Neuronal stem cell (in vitro differentiated cells): Measurements from ENCODE around the gene MS4A13.
"Not testable (repeated sequence)": the region's sequence is repeated elsewhere in the genome, so short reads cannot be mapped to it uniquely, and the experiment has no call there.

Experiments
- DNase-seq: peaks from one replicate; pipeline ENCODE4 v3.0.0-alpha.2; 2013; ENCODE audit warnings: low spot score
- H2AFZ ChIP-seq: one replicate; pipeline ENCODE4 v1.6.1; 2013; ENCODE audit warnings: mild to moderate bottlenecking, low read length, inconsistent platforms
- H2AK5ac ChIP-seq: 2 replicates; pipeline ENCODE4 v1.6.1; 2013; ENCODE audit warnings: low read depth, mild to moderate bottlenecking, inconsistent platforms, low read length, moderate library complexity, mixed read lengths
- H2BK120ac ChIP-seq: 2 replicates; pipeline ENCODE4 v1.6.1; 2013; ENCODE audit warnings: low read depth, mild to moderate bottlenecking, inconsistent platforms, low read length, moderate library complexity, mixed read lengths
- H2BK12ac ChIP-seq: one replicate; pipeline ENCODE4 v1.6.1; 2013; ENCODE audit warnings: low read length, inconsistent platforms
- H2BK15ac ChIP-seq: 2 replicates; pipeline ENCODE4 v1.6.1; 2013; ENCODE audit warnings: mild to moderate bottlenecking, low read length, inconsistent platforms, mixed read lengths
- H2BK5ac ChIP-seq: one replicate; pipeline ENCODE4 v1.6.1; 2013; ENCODE audit warnings: inconsistent platforms, mild to moderate bottlenecking, low read length, moderate library complexity
- H3K14ac ChIP-seq: one replicate; pipeline ENCODE4 v1.6.1; 2013; ENCODE audit warnings: low read length, inconsistent platforms
- H3K18ac ChIP-seq: 2 replicates; pipeline ENCODE4 v1.6.1; 2013; ENCODE audit warnings: low read length, inconsistent platforms
- H3K23ac ChIP-seq: 2 replicates; pipeline ENCODE4 v1.6.1; 2013; ENCODE audit warnings: low read depth, mild to moderate bottlenecking, mixed read lengths, low read length, inconsistent platforms; ENCODE audit not compliant: poor library complexity
- H3K27ac ChIP-seq: replicated peaks from 3 replicates; pipeline ENCODE4 v1.5.1; 2013; ENCODE audit warnings: low read length, inconsistent platforms
- H3K27me3 ChIP-seq, 3 experiments: 2 replicates each; pipeline ENCODE4 v1.6.1; 2013; ENCODE audit warnings: low read length in 3 of 3, mild to moderate bottlenecking in 2 of 3, inconsistent platforms in 1 of 3, low read depth in 1 of 3, mixed read lengths in 1 of 3, moderate library complexity in 1 of 3; ENCODE audit not compliant: control insufficient read depth in 3 of 3, insufficient read depth in 3 of 3
- H3K36me3 ChIP-seq, 2 donors: replicated peaks in 1 of 2; 2 replicates each; pipeline ENCODE4 v1.6.1; 2013; ENCODE audit warnings: low read length in 2 of 2; ENCODE audit not compliant: control insufficient read depth in 2 of 2, insufficient read depth in 2 of 2
- H3K4ac ChIP-seq: 2 replicates; pipeline ENCODE4 v1.6.1; 2013; ENCODE audit warnings: inconsistent platforms, mild to moderate bottlenecking, low read length, moderate library complexity
- H3K4me1 ChIP-seq, 2 donors: 1 replicate in 1 of 2; 2 replicates in 1 of 2; pipeline ENCODE4 v1.6.1; 2013; ENCODE audit warnings: low read length in 2 of 2, low read depth in 1 of 2; ENCODE audit not compliant: control insufficient read depth in 2 of 2, insufficient read depth in 1 of 2
- H3K4me2 ChIP-seq: one replicate; pipeline ENCODE4 v1.6.1; 2013; ENCODE audit warnings: mild to moderate bottlenecking, low read length, inconsistent platforms; ENCODE audit not compliant: insufficient read depth, poor library complexity, severe bottlenecking
- H3K4me3 ChIP-seq, 2 donors: 2 replicates each; pipeline ENCODE4 v1.5.1; 2013; ENCODE audit warnings: low read length in 2 of 2, mild to moderate bottlenecking in 2 of 2, inconsistent platforms in 1 of 2, moderate library complexity in 1 of 2
- H3K79me1 ChIP-seq: one replicate; pipeline ENCODE4 v1.6.1; 2013; ENCODE audit warnings: low read depth, mild to moderate bottlenecking, inconsistent platforms, low read length, moderate library complexity
- H3K9ac ChIP-seq: one replicate; pipeline ENCODE4 v1.6.1; 2013; ENCODE audit warnings: mild to moderate bottlenecking, low read depth, low read length, inconsistent platforms; ENCODE audit not compliant: poor library complexity
- H3K9me3 ChIP-seq, 2 donors: replicated peaks in 1 of 2; 2 replicates each; pipeline versions ENCODE3 to v1.6.1; 2013; ENCODE audit warnings: low read length in 2 of 2, mild to moderate bottlenecking in 2 of 2, inconsistent platforms in 1 of 2, low read depth in 1 of 2, mixed read lengths in 1 of 2, moderate library complexity in 1 of 2; ENCODE audit not compliant: control insufficient read depth in 2 of 2, insufficient read depth in 1 of 2
- H4K8ac ChIP-seq: one replicate; pipeline ENCODE4 v1.6.1; 2013; ENCODE audit warnings: low read depth, mild to moderate bottlenecking, inconsistent platforms, low read length, moderate library complexity
- H4K91ac ChIP-seq: one replicate; pipeline ENCODE4 v1.6.1; 2013; ENCODE audit warnings: low read length, low read depth, mild to moderate bottlenecking, inconsistent platforms; ENCODE audit not compliant: poor library complexity
- WGBS, 2 donors: extraction: QIAGEN DNeasy Blood & Tissue Kit; methylation state at CpG; one replicate each; pipeline ENCODE4 v1.1.7; 2013; ENCODE audit warnings: missing lambda C conversion rate in 2 of 2, mixed read lengths in 1 of 2; ENCODE audit not compliant: insufficient read length in 2 of 2, insufficient replicate concordance in 1 of 2; ENCODE audit errors: extremely low coverage in 2 of 2; 5-methylcytosine and 5-hydroxymethylcytosine counted together

MS4A13 gene

DNA sequence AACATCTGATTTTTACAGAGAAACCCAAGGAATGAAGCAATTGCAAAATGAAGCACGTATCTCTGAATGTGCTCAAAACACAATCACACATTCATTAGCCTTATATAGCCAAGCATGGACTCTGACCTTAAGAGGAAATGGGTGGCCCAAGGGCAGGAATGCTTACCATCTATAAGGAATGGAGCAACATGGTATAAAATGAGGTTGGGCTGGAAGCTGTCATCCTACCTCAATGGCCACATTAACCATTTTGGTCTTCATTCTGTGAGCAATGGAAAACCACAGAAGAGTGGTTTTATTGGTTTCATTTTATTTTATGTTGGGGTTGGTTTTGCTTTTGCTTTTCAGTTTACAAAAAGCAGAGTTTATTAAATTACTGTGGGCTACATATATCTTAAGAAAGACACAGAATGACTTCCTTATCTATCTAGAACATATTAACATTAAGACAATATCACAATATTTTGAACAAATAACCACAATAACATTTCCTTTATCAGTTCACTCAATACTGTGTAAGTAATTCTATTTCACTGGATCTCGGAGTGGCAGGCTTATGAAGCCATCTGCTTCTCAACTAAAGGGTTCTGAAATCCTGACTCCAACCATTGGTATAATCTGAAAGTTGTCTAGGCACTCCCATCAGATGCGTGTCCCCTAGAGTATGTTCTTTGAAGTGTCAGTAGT, 10.8 kb upstream of the MS4A13 start:
- H3K4me1 ChIP-seq: no peaks in the 10 kb centered on the region
- no peak overlapping the region for H3K27ac ChIP-seq
- no peaks in the 10 kb centered on the region for H3K27me3 ChIP-seq
- no peak overlapping the region for H3K14ac ChIP-seq
- H2AK5ac ChIP-seq: no peak overlapping the region
- H3K4ac ChIP-seq: no peak overlapping the region
- H3K23ac ChIP-seq: no peak overlapping the region
- no peak overlapping the region for H2BK120ac ChIP-seq
- H3K9ac ChIP-seq: no peak overlapping the region
- H4K91ac ChIP-seq: no peak overlapping the region
- no peaks in the 10 kb centered on the region for H3K9me3 ChIP-seq
- H4K8ac ChIP-seq: no peak overlapping the region
- no peak overlapping the region for H2BK15ac ChIP-seq
- no peak overlapping the region for H3K18ac ChIP-seq
- H3K36me3 ChIP-seq: no peaks in the 10 kb centered on the region
- no peak overlapping the region for H2BK12ac ChIP-seq
- no CpG with 5 or more reads among the region's 3 CpGs for WGBS, 2 donors
- DNase-seq: no peak
- H3K4me3 ChIP-seq: no peak overlapping the region
- no peaks in the 10 kb centered on the region for H3K79me1 ChIP-seq
- no peak overlapping the region for H2BK5ac ChIP-seq
- no peak overlapping the region for H2AFZ ChIP-seq
- no peak overlapping the region for H3K4me2 ChIP-seq

DNA sequence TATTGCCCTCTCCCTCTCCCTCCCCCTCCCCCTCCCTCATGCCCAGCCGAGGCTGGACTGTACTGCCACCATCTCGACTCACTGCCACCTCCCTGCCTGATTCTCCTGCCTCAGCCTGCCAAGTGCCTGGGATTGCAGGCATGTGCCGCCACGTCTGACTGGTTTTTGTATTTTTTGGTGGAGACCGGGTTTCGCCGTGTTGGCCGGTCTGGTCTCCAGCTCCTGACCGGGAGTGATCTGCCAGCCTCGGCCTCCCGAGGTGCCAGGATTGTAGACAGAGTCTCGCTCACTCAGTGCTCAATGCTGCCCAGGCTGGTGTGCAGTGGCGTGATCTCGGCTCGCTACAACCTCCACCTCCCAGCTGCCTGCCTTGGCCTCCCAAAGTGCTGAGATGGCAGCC, 5.6 kb upstream of the MS4A13 start:
- not testable (repeated sequence) for H2AK5ac ChIP-seq, H3K79me1 ChIP-seq, H2BK15ac ChIP-seq, H2BK120ac ChIP-seq, H3K4me2 ChIP-seq, H3K9ac ChIP-seq, H2AFZ ChIP-seq, H4K91ac ChIP-seq, H3K4me1 ChIP-seq, H4K8ac ChIP-seq, H3K4me3 ChIP-seq, H3K14ac ChIP-seq, H3K23ac ChIP-seq, H3K18ac ChIP-seq, H3K27me3 ChIP-seq, H3K9me3 ChIP-seq, DNase-seq, H2BK12ac ChIP-seq, H3K27ac ChIP-seq, H3K36me3 ChIP-seq, H3K4ac ChIP-seq, H2BK5ac ChIP-seq
- WGBS, 2 donors: no CpG with 5 or more reads among the region's 15 CpGs

DNA sequence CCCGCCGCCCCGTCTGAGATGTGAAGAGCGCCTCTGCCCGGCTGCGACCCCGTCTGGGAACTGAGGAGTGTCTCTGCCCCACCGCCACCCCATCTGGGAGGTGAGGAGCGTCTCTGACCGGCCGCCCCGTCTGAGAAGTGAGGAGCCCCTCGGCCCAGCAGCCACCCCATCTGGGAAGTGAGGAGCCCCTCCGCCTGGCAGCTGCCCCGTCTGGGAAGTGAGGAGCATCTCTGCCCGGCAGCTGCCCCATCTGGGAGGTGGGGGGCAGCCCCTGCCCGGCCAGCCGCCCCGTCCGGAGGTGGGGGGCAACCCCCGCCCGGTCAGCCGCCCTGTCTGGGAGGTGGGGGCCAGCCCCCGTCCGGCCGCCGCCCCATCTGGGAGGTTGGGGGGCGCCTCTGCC, 5.0 kb upstream of the MS4A13 start:
- not testable (repeated sequence) for H3K14ac ChIP-seq, H3K36me3 ChIP-seq, H3K9ac ChIP-seq, H2BK5ac ChIP-seq, H3K27me3 ChIP-seq, H2BK15ac ChIP-seq, H2BK12ac ChIP-seq, H4K91ac ChIP-seq, DNase-seq, H3K23ac ChIP-seq, H3K4me2 ChIP-seq, H2AK5ac ChIP-seq, H2BK120ac ChIP-seq, H4K8ac ChIP-seq, H3K4me1 ChIP-seq, H3K79me1 ChIP-seq, H2AFZ ChIP-seq, H3K18ac ChIP-seq, H3K4ac ChIP-seq, H3K9me3 ChIP-seq, H3K4me3 ChIP-seq, H3K27ac ChIP-seq
- no CpG with 5 or more reads among the region's 28 CpGs for WGBS, 2 donors

DNA sequence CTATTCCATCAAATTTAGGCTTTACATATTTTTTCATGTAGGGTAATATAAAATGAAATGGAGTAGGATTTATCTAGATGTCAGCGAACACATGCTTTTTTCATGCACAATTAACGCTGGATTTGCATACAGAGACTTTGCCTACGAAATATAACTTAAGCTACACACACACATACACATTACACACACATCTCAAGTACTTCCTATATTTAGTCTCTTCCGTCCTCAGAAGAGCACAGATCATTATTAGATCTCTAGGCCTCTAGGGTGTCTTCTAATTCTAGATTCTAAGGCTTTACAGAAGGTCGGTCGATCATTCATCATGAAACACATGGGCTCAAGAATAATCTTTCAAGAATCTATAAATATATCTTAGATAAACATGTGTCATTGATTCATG, 3.8 kb upstream of the MS4A13 start:
- Histone ChIP-seq H3K9ac (no peak overlapping the region), H3K27ac (no peak overlapping the region), H3K4me1 (no peaks in the 10 kb centered on the region), H3K18ac (no peak overlapping the region), H2AK5ac (no peak overlapping the region), H3K4me2 (no peak overlapping the region), H3K27me3 (no peaks in the 10 kb centered on the region), H3K4ac (no peak overlapping the region), H2BK15ac (no peak overlapping the region), H4K91ac (no peak overlapping the region), H3K79me1 (no peaks in the 10 kb centered on the region), H2BK120ac (no peak overlapping the region), H3K23ac (no peak overlapping the region), H4K8ac (no peak overlapping the region), H2BK5ac (no peak overlapping the region), H2BK12ac (no peak overlapping the region), H3K9me3 (no peaks in the 10 kb centered on the region), H3K4me3 (no peak overlapping the region), H3K14ac (no peak overlapping the region), H3K36me3 (no peaks in the 10 kb centered on the region), H2AFZ (no peak overlapping the region)
- DNase-seq: no peak
- whole genome bisulfite sequencing, 2 donors: no CpG with 5 or more reads among the region's 6 CpGs
